HEK293 (cell line): Measurements from ENCODE around the gene OR4D11.

Experiments used
- GLIS1 ChIP-seq: fragments of 450-650 bp; formaldehyde crosslinking; IDR thresholded peaks from 2 replicates; pipeline ENCODE4 v1.5.1; 2016; ENCODE audit warnings: missing biosample characterization, missing genetic modification characterization
- HOXD13 ChIP-seq: sonication (generic); formaldehyde crosslinking; IDR thresholded peaks from 2 replicates; pipeline ENCODE4 v1.8.0; 2022; ENCODE audit warnings: missing genetic modification reagents, borderline replicate concordance
- MYNN ChIP-seq: fragments of 450-650 bp; formaldehyde crosslinking; IDR thresholded peaks from 2 replicates; pipeline ENCODE4 v1.5.1; 2016; ENCODE audit warnings: missing biosample characterization, missing genetic modification characterization, borderline replicate concordance
- SP3 ChIP-seq: fragments of 450-650 bp; formaldehyde crosslinking; IDR thresholded peaks from 2 replicates; pipeline ENCODE4 v1.5.1; 2016; ENCODE audit warnings: missing biosample characterization, missing genetic modification characterization
- YY1 ChIP-seq: fragments of 450-650 bp; formaldehyde crosslinking; IDR thresholded peaks from 2 replicates; pipeline ENCODE4 v1.5.1; 2018; ENCODE audit warnings: missing biosample characterization, missing genetic modification characterization
- ZEB2 ChIP-seq: fragments of 450-650 bp; formaldehyde crosslinking; IDR thresholded peaks from 2 replicates; pipeline ENCODE4 v1.5.1; 2016; ENCODE audit warnings: missing biosample characterization, missing genetic modification characterization
- ZNF133 ChIP-seq: fragments of 450-650 bp; formaldehyde crosslinking; IDR thresholded peaks from 2 replicates; pipeline ENCODE4 v1.5.1; 2016; ENCODE audit warnings: missing biosample characterization, missing genetic modification characterization
- ZNF140 ChIP-seq: fragments of 450-650 bp; formaldehyde crosslinking; IDR thresholded peaks from 2 replicates; pipeline ENCODE4 v1.5.1; 2016; ENCODE audit warnings: missing biosample characterization, missing genetic modification characterization
- ZNF169 ChIP-seq: fragments of 450-650 bp; formaldehyde crosslinking; IDR thresholded peaks from 2 replicates; pipeline ENCODE4 v1.5.1; 2016; ENCODE audit warnings: missing biosample characterization, missing genetic modification characterization
- ZNF23 ChIP-seq: fragments of 450-650 bp; formaldehyde crosslinking; IDR thresholded peaks from 2 replicates; pipeline ENCODE4 v1.5.1; 2016; ENCODE audit warnings: missing biosample characterization, missing genetic modification characterization, borderline replicate concordance
- ZNF394 ChIP-seq: fragments of 450-650 bp; formaldehyde crosslinking; IDR thresholded peaks from 2 replicates; pipeline ENCODE4 v1.5.1; 2016; ENCODE audit warnings: missing biosample characterization, missing genetic modification characterization, mild to moderate bottlenecking, moderate library complexity, borderline replicate concordance
- ZNF48 ChIP-seq: fragments of 450-650 bp; formaldehyde crosslinking; IDR thresholded peaks from 2 replicates; pipeline ENCODE4 v1.5.1; 2016; ENCODE audit warnings: missing biosample characterization, missing genetic modification characterization
- ZNF530 ChIP-seq: fragments of 450-650 bp; formaldehyde crosslinking; IDR thresholded peaks from 2 replicates; pipeline ENCODE4 v1.5.1; 2016; ENCODE audit warnings: low read depth, missing biosample characterization, missing genetic modification characterization
- ZNF560 ChIP-seq: fragments of 450-650 bp; formaldehyde crosslinking; IDR thresholded peaks from 2 replicates; pipeline ENCODE4 v1.5.1; 2017; ENCODE audit warnings: missing biosample characterization, missing genetic modification characterization, borderline replicate concordance
- ZNF624 ChIP-seq: fragments of 450-650 bp; formaldehyde crosslinking; IDR thresholded peaks from 2 replicates; pipeline ENCODE4 v1.5.1; 2017; ENCODE audit warnings: missing biosample characterization, missing genetic modification characterization
- ZNF626 ChIP-seq: fragments of 450-650 bp; sonication (Bioruptor Pico); formaldehyde crosslinking; IDR thresholded peaks from 2 replicates; pipeline ENCODE4 v1.5.1; 2018; ENCODE audit warnings: missing biosample characterization, missing genetic modification characterization, inconsistent platforms
- ZNF843 ChIP-seq: fragments of 450-650 bp; formaldehyde crosslinking; IDR thresholded peaks from 2 replicates; pipeline ENCODE4 v1.5.1; 2016; ENCODE audit warnings: missing biosample characterization, missing genetic modification characterization
- ZXDB ChIP-seq: fragments of 450-650 bp; formaldehyde crosslinking; IDR thresholded peaks from 2 replicates; pipeline ENCODE4 v1.5.1; 2016; ENCODE audit warnings: missing biosample characterization, missing genetic modification characterization
- TF ChIP-seq, protein P1 (sequence below): fragments of 450-650 bp; formaldehyde crosslinking; conservative IDR thresholded peaks from 2 replicates; pipeline ENCODE4 v1.5.1; 2016; ENCODE audit warnings: low read depth, missing biosample characterization, missing genetic modification characterization
- TF ChIP-seq, protein P2 (sequence below): fragments of 450-650 bp; formaldehyde crosslinking; IDR thresholded peaks from 2 replicates; pipeline ENCODE4 v1.5.1; 2016; ENCODE audit warnings: missing biosample characterization, missing genetic modification characterization
- TF ChIP-seq, protein P3 (sequence below): fragments of 450-650 bp; formaldehyde crosslinking; IDR thresholded peaks from 2 replicates; pipeline ENCODE4 v1.5.1; 2016; ENCODE audit warnings: missing biosample characterization, missing genetic modification characterization, borderline replicate concordance
- TF ChIP-seq, protein P4 (sequence below): fragments of 450-650 bp; formaldehyde crosslinking; optimal IDR thresholded peaks from 2 replicates; pipeline ENCODE3; 2016; ENCODE audit warnings: missing biosample characterization, mild to moderate bottlenecking, missing genetic modification characterization
- TF ChIP-seq, protein P5 (sequence below): fragments of 450-650 bp; formaldehyde crosslinking; IDR thresholded peaks from 2 replicates; pipeline ENCODE4 v1.5.1; 2016; ENCODE audit warnings: missing biosample characterization, missing genetic modification characterization

OR4D11 gene

DNA sequence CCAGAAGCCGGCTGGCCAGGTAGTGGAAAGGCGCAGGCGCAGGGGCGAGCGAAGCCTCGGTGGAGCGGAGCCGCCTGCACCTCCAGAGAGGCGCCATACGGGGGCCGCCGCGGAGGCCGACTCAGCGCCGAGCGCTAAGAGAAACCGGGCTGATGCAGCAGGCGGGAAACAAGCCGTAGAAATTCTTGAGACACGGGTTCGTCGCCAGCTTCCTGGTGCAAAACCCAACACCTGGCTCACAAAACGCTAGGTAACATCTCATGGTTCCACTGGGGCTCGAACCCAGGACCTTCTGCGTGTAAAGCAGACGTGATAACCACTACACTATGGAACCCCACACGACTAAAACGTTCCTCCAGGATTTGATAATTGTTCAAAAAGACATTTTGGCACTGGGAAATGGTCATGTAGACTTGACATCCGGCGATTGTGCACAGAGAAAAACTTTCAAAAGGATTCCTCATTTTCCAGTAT, 47.0 kb downstream of the OR4D11 start (continued):
- TF ChIP-seq, protein P1, sequence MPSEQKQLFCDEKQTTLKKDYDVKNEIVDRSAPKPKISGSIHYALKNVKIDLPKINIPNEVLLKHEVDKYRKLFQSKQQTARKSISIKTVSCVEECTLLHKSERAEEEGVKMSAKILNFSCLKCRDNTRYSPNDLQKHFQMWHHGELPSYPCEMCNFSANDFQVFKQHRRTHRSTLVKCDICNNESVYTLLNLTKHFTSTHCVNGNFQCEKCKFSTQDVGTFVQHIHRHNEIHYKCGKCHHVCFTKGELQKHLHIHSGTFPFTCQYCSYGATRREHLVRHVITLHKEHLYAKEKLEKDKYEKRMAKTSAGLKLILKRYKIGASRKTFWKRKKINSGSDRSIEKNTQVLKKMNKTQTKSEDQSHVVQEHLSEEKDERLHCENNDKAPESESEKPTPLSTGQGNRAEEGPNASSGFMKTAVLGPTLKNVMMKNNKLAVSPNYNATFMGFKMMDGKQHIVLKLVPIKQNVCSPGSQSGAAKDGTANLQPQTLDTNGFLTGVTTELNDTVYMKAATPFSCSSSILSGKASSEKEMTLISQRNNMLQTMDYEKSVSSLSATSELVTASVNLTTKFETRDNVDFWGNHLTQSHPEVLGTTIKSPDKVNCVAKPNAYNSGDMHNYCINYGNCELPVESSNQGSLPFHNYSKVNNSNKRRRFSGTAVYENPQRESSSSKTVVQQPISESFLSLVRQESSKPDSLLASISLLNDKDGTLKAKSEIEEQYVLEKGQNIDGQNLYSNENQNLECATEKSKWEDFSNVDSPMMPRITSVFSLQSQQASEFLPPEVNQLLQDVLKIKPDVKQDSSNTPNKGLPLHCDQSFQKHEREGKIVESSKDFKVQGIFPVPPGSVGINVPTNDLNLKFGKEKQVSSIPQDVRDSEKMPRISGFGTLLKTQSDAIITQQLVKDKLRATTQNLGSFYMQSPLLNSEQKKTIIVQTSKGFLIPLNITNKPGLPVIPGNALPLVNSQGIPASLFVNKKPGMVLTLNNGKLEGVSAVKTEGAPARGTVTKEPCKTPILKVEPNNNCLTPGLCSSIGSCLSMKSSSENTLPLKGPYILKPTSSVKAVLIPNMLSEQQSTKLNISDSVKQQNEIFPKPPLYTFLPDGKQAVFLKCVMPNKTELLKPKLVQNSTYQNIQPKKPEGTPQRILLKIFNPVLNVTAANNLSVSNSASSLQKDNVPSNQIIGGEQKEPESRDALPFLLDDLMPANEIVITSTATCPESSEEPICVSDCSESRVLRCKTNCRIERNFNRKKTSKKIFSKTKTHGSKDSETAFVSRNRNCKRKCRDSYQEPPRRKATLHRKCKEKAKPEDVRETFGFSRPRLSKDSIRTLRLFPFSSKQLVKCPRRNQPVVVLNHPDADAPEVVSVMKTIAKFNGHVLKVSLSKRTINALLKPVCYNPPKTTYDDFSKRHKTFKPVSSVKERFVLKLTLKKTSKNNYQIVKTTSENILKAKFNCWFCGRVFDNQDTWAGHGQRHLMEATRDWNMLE = no peak
- TF ChIP-seq ZNF23 (tag by site-specific recombination) = peak; percentile 68; the same call in 1 of the 2 replicates
- no peak for TF ChIP-seq ZNF140 (tag by site-specific recombination)
- peak; percentile 99 for TF ChIP-seq ZEB2 (tag by site-specific recombination)
- peak; percentile 98 for TF ChIP-seq ZNF394 (tag by site-specific recombination)
- no peak for TF ChIP-seq MYNN
- peak; percentile 49 for TF ChIP-seq SP3 (tag by site-specific recombination)
- no peak for TF ChIP-seq ZNF48 (tag by site-specific recombination)
- TF ChIP-seq GLIS1 (tag by site-specific recombination) = peak; percentile 2; the same call in 1 of the 2 replicates
- TF ChIP-seq ZNF169 (tag by site-specific recombination) = no peak
- peak; percentile 65; the same call in 1 of the 2 replicates for TF ChIP-seq ZNF133 (tag by site-specific recombination)
- peak; percentile 53 for TF ChIP-seq ZNF843 (tag by site-specific recombination)
- TF ChIP-seq ZXDB (tag by site-specific recombination) = peak; percentile 84
- TF ChIP-seq, protein P2, sequence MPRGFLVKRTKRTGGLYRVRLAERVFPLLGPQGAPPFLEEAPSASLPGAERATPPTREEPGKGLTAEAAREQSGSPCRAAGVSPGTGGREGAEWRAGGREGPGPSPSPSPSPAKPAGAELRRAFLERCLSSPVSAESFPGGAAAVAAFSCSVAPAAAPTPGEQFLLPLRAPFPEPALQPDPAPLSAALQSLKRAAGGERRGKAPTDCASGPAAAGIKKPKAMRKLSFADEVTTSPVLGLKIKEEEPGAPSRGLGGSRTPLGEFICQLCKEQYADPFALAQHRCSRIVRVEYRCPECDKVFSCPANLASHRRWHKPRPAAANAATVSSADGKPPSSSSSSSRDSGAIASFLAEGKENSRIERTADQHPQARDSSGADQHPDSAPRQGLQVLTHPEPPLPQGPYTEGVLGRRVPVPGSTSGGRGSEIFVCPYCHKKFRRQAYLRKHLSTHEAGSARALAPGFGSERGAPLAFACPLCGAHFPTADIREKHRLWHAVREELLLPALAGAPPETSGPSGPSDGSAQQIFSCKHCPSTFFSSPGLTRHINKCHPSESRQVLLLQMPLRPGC (tag by site-specific recombination) = peak; percentile 45
- peak; percentile 99 for TF ChIP-seq ZNF624 (tag by site-specific recombination)
- TF ChIP-seq, protein P3, sequence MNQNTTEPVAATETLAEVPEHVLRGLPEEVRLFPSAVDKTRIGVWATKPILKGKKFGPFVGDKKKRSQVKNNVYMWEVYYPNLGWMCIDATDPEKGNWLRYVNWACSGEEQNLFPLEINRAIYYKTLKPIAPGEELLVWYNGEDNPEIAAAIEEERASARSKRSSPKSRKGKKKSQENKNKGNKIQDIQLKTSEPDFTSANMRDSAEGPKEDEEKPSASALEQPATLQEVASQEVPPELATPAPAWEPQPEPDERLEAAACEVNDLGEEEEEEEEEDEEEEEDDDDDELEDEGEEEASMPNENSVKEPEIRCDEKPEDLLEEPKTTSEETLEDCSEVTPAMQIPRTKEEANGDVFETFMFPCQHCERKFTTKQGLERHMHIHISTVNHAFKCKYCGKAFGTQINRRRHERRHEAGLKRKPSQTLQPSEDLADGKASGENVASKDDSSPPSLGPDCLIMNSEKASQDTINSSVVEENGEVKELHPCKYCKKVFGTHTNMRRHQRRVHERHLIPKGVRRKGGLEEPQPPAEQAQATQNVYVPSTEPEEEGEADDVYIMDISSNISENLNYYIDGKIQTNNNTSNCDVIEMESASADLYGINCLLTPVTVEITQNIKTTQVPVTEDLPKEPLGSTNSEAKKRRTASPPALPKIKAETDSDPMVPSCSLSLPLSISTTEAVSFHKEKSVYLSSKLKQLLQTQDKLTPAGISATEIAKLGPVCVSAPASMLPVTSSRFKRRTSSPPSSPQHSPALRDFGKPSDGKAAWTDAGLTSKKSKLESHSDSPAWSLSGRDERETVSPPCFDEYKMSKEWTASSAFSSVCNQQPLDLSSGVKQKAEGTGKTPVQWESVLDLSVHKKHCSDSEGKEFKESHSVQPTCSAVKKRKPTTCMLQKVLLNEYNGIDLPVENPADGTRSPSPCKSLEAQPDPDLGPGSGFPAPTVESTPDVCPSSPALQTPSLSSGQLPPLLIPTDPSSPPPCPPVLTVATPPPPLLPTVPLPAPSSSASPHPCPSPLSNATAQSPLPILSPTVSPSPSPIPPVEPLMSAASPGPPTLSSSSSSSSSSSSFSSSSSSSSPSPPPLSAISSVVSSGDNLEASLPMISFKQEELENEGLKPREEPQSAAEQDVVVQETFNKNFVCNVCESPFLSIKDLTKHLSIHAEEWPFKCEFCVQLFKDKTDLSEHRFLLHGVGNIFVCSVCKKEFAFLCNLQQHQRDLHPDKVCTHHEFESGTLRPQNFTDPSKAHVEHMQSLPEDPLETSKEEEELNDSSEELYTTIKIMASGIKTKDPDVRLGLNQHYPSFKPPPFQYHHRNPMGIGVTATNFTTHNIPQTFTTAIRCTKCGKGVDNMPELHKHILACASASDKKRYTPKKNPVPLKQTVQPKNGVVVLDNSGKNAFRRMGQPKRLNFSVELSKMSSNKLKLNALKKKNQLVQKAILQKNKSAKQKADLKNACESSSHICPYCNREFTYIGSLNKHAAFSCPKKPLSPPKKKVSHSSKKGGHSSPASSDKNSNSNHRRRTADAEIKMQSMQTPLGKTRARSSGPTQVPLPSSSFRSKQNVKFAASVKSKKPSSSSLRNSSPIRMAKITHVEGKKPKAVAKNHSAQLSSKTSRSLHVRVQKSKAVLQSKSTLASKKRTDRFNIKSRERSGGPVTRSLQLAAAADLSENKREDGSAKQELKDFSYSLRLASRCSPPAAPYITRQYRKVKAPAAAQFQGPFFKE (tag by site-specific recombination) = no peak
- TF ChIP-seq, protein P4, sequence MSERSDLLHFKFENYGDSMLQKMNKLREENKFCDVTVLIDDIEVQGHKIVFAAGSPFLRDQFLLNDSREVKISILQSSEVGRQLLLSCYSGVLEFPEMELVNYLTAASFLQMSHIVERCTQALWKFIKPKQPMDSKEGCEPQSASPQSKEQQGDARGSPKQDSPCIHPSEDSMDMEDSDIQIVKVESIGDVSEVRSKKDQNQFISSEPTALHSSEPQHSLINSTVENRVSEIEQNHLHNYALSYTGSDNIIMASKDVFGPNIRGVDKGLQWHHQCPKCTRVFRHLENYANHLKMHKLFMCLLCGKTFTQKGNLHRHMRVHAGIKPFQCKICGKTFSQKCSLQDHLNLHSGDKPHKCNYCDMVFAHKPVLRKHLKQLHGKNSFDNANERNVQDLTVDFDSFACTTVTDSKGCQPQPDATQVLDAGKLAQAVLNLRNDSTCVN (tag by site-specific recombination) = peak; percentile 40
- no peak for TF ChIP-seq ZNF530 (tag by site-specific recombination)
- no peak for TF ChIP-seq ZNF560 (tag by site-specific recombination)
- TF ChIP-seq, protein P5, sequence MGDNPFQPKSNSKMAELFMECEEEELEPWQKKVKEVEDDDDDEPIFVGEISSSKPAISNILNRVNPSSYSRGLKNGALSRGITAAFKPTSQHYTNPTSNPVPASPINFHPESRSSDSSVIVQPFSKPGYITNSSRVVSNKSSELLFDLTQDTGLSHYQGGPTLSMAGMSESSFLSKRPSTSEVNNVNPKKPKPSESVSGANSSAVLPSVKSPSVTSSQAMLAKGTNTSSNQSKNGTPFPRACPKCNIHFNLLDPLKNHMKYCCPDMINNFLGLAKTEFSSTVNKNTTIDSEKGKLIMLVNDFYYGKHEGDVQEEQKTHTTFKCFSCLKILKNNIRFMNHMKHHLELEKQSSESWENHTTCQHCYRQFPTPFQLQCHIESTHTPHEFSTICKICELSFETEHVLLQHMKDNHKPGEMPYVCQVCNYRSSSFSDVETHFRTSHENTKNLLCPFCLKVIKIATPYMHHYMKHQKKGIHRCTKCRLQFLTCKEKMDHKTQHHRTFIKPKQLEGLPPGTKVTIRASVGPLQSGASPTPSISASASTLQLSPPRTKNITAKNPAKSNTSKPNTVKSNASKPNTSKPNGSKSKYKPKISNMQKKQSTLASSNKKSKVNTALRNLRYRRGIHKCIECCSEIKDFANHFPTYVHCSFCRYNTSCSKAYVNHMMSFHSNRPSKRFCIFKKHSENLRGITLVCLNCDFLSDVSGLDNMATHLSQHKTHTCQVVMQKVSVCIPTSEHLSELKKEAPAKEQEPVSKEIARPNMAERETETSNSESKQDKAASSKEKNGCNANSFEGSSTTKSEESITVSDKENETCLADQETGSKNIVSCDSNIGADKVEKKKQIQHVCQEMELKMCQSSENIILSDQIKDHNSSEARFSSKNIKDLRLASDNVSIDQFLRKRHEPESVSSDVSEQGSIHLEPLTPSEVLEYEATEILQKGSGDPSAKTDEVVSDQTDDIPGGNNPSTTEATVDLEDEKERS (tag by site-specific recombination) = no peak; the same call in 1 of the 2 replicates
- no peak for TF ChIP-seq ZNF626
- TF ChIP-seq YY1 (tag by site-specific recombination) = 0 out of 2 replicates have a peak, but pooled peaks have one; percentile 26
- no peak for TF ChIP-seq HOXD13 (CRISPR knock-in tag)
